HEK293T (cell line): Measurements from ENCODE around the gene ADAMTS17.

Experiments
- CTCF ChIA-PET: fragments of 350-600 bp; formaldehyde crosslinking; extraction: SDS; loops from one replicate; lab custom pipeline; 2021; ENCODE audit warnings: antibody characterized with exemption, inconsistent platforms; lab: Yijun Ruan, JAX
- POLR2A ChIA-PET: fragments of 350-600 bp; formaldehyde crosslinking; extraction: SDS; loops from one replicate; lab custom pipeline; 2020; ENCODE audit warnings: antibody characterized with exemption, inconsistent platforms; lab: Yijun Ruan, JAX
- DNase-seq: peaks from one replicate; pipeline ENCODE4 v3.0.0; 2012; ENCODE audit warnings: mixed read lengths; ENCODE audit errors: extremely low spot score
- ARNT ChIP-seq: fragments of 450-650 bp; IDR thresholded peaks from 2 replicates; pipeline ENCODE4 v1.6.1; 2017; ENCODE audit warnings: mild to moderate bottlenecking
- BHLHE40 ChIP-seq: fragments of 450-650 bp; IDR thresholded peaks from 2 replicates; pipeline ENCODE4 v1.6.1; 2016; ENCODE audit warnings: mild to moderate bottlenecking, moderate library complexity, borderline replicate concordance
- CTBP1 ChIP-seq: fragments of 450-650 bp; IDR thresholded peaks from 2 replicates; pipeline ENCODE4 v1.6.1; 2016; ENCODE audit warnings: borderline replicate concordance
- ELF4 ChIP-seq: fragments of 450-650 bp; IDR thresholded peaks from 2 replicates; pipeline ENCODE4 v1.6.1; 2017; ENCODE audit warnings: antibody characterized with exemption
- FOXA1 ChIP-seq: fragments of 450-650 bp; IDR thresholded peaks from 2 replicates; pipeline ENCODE4 v1.6.1; 2016; ENCODE audit warnings: mild to moderate bottlenecking
- FOXK2 ChIP-seq: fragments of 450-650 bp; IDR thresholded peaks from 2 replicates; pipeline ENCODE4 v1.6.1; 2016; ENCODE audit warnings: mild to moderate bottlenecking
- FOXM1 ChIP-seq: fragments of 450-650 bp; IDR thresholded peaks from 2 replicates; pipeline ENCODE4 v1.6.1; 2017; ENCODE audit warnings: mild to moderate bottlenecking, borderline replicate concordance
- HDGF ChIP-seq: fragments of 450-650 bp; IDR thresholded peaks from 2 replicates; pipeline ENCODE4 v1.6.1; 2017; ENCODE audit warnings: antibody characterized with exemption, borderline replicate concordance
- L3MBTL2 ChIP-seq: fragments of 450-650 bp; conservative IDR thresholded peaks from 2 replicates; pipeline ENCODE4 v1.6.1; 2016; ENCODE audit warnings: mild to moderate bottlenecking
- LEF1 ChIP-seq: fragments of 450-650 bp; IDR thresholded peaks from 2 replicates; pipeline ENCODE4 v1.6.1; 2017; ENCODE audit warnings: mild to moderate bottlenecking, borderline replicate concordance
- NFRKB ChIP-seq: fragments of 450-650 bp; IDR thresholded peaks from 2 replicates; pipeline ENCODE4 v1.6.1; 2016; ENCODE audit warnings: mild to moderate bottlenecking, moderate library complexity
- PKNOX1 ChIP-seq: fragments of 450-650 bp; IDR thresholded peaks from 2 replicates; pipeline ENCODE4 v1.6.1; 2016
- SP1 ChIP-seq: fragments of 450-650 bp; IDR thresholded peaks from 2 replicates; pipeline ENCODE4 v1.6.1; 2017
- SUZ12 ChIP-seq: fragments of 450-650 bp; IDR thresholded peaks from 2 replicates; pipeline ENCODE4 v1.6.1; 2016; ENCODE audit warnings: mild to moderate bottlenecking
- TARDBP ChIP-seq: fragments of 450-650 bp; IDR thresholded peaks from 2 replicates; pipeline ENCODE4 v1.6.1; 2016
- ZNF384 ChIP-seq: fragments of 450-650 bp; IDR thresholded peaks from 2 replicates; pipeline ENCODE4 v1.6.1; 2016

ADAMTS17 gene

GRCh38 chr15:100248236-100248635 is 93.5 kb downstream of the ADAMTS17 start:
- CTCF ChIA-PET, result no interaction called here
- no peak for DNase-seq
- TF ChIP-seq FOXM1 (no peak), NFRKB (no peak), LEF1 (no peak), CTBP1 (no peak)
- POLR2A ChIA-PET, result no interaction called here

GRCh38 chr15:100247228-100248225 is 94.2 kb downstream of the ADAMTS17 start:
- POLR2A ChIA-PET, result no interaction called here
- CTCF ChIA-PET, result interaction anchor here (0.5 kb wide), 1 partner anchor 950 kb away, joined by 3 read pairs; no protein-coding TSS in a partner anchor
- TF ChIP-seq TARDBP (no peak), SUZ12 (no peak), SP1 (no peak), PKNOX1 (no peak), ARNT (no peak), L3MBTL2 (no peak), NFRKB (no peak)
- DNase-seq, result no peak

- CTCF ChIA-PET, result no interaction called here
- POLR2A ChIA-PET, result no interaction called here
- TF ChIP-seq FOXA1, result no peak
- TF ChIP-seq SP1, result no peak
- no peak for TF ChIP-seq L3MBTL2
- no peak for TF ChIP-seq HDGF
- no peak for TF ChIP-seq LEF1
- TF ChIP-seq ELF4, result no peak
- no peak for TF ChIP-seq NFRKB
- no peak for TF ChIP-seq PKNOX1
- no peak for TF ChIP-seq TARDBP
- no peak for TF ChIP-seq CTBP1
- TF ChIP-seq ARNT, result no peak
- no peak for TF ChIP-seq BHLHE40
- TF ChIP-seq FOXM1, result no peak
- TF ChIP-seq FOXK2, result no peak
- TF ChIP-seq SUZ12, result no peak
- TF ChIP-seq ZNF384, result no peak
- no peak for DNase-seq
Observed at GRCh38 chr15:100245855-100246254, 95.9 kb downstream of the ADAMTS17 start.

- no peak for DNase-seq
- POLR2A ChIA-PET, result no interaction called here
- TF ChIP-seq FOXK2 (no peak), TARDBP (no peak), ZNF384 (no peak), NFRKB (no peak), FOXM1 (no peak), ARNT (no peak), SUZ12 (no peak), L3MBTL2 (no peak), BHLHE40 (no peak), SP1 (no peak), PKNOX1 (no peak), CTBP1 (no peak), ELF4 (no peak)
- CTCF ChIA-PET, result no interaction called here
Observed at GRCh38 chr15:100245487-100245820, 96.3 kb downstream of the ADAMTS17 start.

- ChIA-PET CTCF (no interaction called here), POLR2A (no interaction called here)
- no peak for DNase-seq
- TF ChIP-seq FOXM1 (no peak), SUZ12 (no peak), FOXA1 (no peak), HDGF (no peak), NFRKB (no peak), PKNOX1 (no peak)
Observed at GRCh38 chr15:100244796-100245486, 96.8 kb downstream of the ADAMTS17 start.

- ChIA-PET POLR2A (no interaction called here), CTCF (no interaction called here)
- TF ChIP-seq TARDBP (no peak), NFRKB (no peak), PKNOX1 (no peak), L3MBTL2 (no peak)
- DNase-seq, result no peak
Observed at GRCh38 chr15:100242989-100243388, 98.8 kb downstream of the ADAMTS17 start.
